Epidermal melanocyte (primary cell): ENCODE data around the gene C1QTNF4.

Experiments used
- DNase-seq: peaks from one replicate; pipeline ENCODE4 v3.0.0; 2011; ENCODE audit warnings: low spot score; ENCODE audit not compliant: insufficient read length

The C1QTNF4 gene

GRCh38 chr11:47593492-47593933 is 698 bp downstream of the C1QTNF4 start:
- no peak for DNase-seq

- DNase-seq, result no peak
Observed at GRCh38 chr11:47592970-47593369, 1.2 kb downstream of the C1QTNF4 start.

GRCh38 chr11:47592251-47592650 is 2.0 kb downstream of the C1QTNF4 start:
- DNase-seq, result no peak

DNA sequence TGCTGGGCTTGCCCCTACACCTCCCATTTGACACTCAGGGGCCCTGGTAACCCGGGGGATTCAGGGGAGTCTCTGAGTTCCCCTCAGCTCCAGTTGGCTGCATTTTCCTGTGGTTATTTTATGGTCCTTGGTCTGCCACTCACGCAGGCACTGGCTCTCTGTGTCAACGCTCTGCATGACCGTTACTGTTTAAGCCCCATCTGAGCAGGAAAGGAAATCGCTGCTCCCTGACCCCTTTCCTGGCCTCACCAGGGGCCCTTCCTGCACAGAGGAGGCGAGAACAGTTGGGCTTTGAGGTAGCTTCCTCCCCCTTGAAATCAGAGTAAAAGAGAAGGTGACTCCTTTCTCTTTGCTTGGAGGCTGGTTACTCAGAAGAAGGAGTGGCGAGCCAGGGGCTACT is 2.4 kb downstream of the C1QTNF4 start:
- no peak for DNase-seq

DNA sequence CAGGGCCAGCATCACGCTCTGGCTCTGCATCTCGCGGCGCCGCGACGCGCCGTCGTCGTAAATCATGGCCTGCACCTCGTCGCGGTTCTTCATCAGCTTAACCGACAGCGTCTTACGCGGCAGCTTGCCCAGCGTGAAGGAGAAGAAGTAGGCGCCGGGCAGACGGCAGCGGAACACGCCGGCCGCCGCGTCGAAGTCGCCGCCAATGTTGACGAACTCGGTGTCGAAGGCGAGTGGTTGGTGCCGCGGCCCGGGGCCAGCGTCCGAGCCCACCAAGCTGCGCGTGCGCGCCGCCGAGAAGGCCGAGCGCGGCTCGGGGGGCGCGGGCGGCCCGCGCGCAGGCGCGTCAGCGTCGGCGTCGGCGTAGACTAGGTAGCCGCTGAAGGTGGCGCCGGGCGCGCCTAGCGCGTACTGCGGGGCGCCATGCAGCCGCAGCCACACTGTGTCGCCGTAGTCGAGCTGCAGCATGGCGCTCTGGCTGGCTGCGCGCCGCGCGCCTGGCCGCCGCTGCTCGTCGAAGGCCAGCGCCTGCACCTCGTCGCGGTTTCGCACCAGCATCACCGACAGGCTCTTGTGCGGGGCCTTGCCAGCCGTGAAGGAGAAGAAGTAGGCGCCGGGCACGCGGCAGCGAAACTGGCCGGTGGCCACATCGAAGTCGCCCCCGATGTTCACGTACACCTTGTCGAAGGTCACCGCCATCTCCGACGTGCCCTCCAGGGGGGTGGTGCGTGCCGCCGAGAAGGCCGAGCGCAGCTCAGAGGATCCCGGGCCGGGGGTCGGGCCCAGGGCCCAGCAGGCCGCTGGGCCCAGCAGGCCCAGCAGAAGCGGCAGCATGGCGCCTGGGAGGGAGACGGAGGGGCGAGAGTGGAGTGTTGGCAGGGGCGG is 4.0 kb downstream of the C1QTNF4 start:
- DNase-seq, result no peak

DNA sequence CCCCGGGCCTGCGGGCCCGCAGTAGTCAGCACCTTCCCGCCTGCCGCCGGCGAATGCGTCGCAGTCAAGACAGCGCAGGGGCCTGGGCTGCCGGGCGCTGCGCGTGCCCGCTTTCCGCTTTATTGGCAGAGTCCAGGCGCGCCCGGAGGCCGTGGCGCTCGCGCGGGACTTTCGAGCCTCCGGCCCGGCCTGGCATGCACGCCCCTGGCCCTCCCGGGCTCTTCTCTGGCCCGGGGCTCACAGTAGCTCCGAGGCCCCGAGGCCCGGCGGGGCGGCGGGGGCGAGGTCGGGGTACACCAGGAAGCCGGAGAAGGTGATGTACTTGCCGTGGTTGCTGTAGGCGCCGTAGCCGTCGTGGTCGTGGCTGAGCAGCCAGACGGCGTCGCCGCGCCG is 4.6 kb downstream of the C1QTNF4 start:
- no peak for DNase-seq

DNA sequence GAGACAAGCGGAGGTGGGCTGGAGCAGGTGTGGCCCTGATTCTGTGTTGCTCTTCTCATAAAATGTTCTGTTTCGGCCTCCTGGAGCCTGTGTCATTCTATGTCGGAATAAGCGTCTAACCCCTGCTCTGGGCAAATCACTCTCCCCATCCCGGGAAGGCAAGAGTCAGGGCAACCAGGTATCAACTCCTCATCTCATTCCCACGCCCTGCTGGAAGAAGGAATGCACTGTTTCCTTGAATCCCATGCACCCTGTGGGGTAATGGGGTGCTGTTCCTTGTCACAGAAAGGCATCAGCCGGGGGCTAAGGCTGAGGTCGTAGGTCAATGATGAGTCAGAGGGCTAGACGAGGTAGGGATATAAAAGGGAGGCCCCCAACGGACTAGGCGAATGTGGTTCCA is 5.1 kb downstream of the C1QTNF4 start:
- DNase-seq, result no peak

- DNase-seq, result no peak
Observed at GRCh38 chr11:47587723-47588326, 6.4 kb downstream of the C1QTNF4 start.

DNA sequence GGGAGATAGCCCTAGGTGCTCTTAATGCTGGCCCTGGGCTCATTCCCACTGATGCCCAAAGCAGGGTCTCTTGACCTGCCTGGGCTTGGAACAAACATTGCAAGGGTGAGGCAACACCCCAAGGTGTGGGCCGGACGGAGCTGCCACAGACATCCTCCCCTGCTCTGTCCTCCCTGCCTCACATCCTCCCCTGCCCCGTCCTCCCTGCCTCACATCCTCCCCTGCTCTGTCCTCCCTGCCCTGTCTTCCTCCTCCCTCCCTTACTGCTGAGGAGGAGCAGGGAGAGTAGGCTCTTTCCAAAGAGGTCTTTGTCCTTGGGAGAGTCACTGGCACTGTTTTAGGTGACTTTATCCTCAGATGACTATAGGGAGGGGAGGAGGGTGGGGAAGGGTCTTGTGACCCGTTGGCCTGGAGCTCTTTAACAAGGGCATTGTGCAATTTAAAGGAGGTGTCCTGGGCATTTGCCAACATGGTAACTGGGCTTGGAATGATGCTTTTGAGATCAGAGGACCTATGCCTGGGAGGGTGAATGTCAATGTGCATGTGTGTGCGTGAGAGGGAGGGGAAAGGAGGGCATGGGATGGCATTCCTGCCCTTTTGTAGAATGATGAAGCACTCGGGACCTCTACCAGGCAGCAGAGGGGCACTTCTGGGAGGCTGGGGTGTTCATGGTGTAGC is 7.0 kb downstream of the C1QTNF4 start:
- DNase-seq, result no peak

DNA sequence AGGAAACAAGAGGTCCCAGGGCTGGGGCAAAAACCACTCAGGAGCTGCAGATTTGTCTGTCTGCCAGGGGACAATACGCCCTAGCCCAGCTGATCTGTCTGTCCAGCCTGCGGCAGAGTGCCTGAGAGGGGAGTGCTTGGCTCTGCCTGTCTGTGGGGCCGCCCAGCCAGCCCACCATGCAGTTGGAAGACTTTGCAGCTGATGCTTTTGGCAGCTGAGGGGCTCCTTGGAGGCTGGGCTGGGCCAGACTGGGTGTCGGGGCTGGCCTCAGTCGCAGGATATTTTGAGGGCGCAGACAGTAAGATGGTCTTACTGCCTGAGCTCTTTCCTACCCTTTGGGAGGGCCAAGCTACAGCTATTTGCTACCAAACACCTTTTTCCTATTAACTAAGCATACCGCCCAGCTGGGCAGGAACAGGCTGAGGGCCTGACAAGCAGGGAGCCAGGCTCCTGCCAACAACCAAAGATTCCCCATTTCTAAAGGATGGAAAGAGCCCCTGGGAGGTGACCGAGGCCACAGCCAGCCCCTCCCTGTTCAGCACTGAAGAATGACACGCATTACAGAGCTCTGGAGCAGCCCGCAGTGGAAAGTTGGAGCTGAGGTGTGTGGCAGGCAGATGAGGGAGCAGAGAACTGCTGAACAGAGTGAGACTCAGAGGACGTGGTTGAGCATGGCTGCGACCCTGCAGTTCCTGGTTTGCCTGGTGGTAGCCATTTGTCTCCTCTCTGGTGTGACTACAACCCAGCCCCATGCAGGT is 7.9 kb downstream of the C1QTNF4 start, which contains the start of gene FAM180B:
FAM180B (plus strand) TSS at position 581 of the 758 bp plus-strand sequence; CDS start at position 672, 91 bp downstream.
- DNase-seq, result no peak

DNA sequence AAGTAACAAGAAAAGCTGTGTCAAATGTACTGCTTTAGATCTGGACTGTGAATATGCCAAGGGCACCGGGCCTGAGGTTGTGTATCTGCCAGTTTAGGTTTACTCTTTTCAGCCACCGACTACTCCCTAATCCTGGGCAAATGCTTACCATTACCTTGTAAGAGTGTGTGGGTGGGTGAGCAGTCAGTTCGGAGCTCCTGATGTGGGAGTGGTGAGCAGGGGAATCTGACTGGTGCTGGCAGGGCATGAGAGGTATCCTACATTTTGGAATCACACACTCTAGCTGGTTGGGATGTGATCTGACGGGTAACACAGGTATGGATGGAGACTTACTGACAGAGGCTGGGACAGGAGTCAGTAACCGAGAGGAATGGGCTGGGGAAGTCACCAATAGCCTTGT is 10.4 kb downstream of the C1QTNF4 start:
- no peak for DNase-seq

DNA sequence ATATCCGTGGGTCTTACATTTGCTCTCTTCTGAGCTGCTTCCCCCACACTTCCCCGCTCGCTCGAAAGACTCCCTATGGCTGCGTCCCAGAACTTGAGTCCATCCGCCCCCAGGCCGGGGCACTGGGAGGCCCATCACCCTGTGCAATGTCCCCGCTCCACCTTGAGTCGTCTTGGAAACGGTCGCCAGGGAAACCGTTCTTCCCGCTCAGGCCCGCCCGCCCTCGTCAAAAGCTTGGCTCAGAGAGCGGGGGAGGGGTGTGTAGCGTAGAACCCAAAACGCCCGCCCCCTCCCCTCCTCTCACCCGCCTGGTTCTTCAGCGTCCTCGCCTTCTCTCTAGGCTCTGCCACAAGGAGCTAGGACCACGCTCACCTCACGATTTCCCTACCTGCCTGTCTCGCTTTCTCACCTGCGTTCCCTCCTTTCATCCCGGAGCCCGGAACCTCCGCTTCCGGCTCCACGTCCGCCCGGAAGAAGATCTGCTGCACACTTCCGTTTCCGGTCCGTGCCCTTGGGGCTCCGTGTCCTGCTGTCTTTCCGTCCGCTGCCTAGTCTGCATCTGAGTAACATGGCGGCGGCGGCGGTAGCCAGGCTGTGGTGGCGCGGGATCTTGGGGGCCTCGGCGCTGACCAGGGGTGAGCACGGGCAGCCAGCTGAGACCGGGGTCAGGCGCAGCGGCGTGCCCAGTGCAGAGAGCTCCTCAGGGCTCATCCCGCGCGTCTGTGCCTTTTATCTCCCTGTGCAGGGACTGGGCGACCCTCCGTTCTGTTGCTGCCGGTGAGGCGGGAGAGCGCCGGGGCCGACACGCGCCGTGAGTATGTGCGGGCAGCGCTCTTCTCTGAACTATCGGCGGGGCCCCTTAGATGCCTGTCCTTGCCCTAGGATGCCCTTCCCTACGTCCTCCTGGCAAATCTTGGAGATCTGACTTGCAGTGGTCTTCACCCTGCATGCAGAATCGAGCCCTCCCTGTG is 15.4 kb downstream of the C1QTNF4 start, which contains the start of the genes KBTBD4 and NDUFS3:
KBTBD4 (minus strand) TSS at position 447 of the 971 bp plus-strand sequence; CDS start at position 428, 19 bp downstream.
NDUFS3 (plus strand) TSS at position 551 of the 971 bp plus-strand sequence; CDS start at position 569, 18 bp downstream.
- DNase-seq, result peak; percentile 80

DNA sequence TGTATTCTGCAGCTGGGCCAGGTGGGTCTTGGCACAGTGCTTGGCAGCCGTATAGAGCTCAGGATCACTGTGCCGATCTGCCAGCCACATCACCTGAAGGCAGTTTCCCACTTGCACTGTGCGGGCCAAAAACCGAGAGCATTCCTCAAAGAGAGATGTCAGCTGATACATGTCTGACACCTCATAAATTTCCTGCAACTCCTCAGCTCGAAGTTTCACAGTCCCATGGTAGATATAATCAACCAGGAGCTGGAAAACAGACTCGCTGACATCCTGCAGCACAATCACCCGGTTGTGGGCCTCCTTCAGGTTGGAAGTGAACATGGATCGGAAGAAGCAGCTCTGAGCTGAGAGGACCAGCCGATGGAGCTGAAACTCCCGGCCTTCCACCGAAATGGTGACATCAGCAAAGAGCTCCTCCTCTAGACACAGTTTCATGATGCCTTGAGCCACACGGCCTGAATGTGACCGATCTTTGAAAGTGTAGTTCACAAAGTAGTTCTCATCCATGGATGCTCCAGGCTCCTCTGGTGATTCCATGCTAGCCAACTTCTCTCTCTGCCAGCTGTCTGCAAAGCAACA is 16.7 kb downstream of the C1QTNF4 start:
- DNase-seq, result no peak

- DNase-seq, result no peak
Observed at GRCh38 chr11:47573321-47573720, 20.9 kb downstream of the C1QTNF4 start.

DNA sequence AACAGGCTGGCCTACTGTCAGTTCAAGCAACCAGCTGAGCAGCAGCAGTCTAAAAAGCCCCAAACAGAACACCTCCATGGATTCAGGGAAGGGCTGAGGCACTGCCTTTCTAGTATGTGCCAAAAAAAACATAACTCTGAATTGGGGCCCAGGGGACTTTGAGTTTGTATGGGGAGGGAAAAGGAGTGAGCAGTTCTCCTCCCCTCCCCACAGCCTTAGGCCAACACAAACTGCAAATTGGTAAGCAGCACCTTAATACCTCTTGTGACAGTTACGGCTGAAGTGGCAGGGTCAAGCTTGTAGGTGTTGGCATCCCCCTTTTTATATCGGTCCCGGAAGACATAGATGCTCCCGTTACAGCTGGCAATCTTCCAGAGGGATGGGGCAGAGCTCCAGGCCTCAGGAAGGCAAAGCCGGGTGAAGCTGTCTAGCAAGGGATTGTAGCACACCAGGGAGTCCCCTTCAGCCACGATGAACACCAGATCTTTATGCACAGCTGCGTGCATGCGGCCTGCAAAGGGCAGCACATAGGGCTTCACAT is 21.4 kb downstream of the C1QTNF4 start:
- DNase-seq, result no peak

DNA sequence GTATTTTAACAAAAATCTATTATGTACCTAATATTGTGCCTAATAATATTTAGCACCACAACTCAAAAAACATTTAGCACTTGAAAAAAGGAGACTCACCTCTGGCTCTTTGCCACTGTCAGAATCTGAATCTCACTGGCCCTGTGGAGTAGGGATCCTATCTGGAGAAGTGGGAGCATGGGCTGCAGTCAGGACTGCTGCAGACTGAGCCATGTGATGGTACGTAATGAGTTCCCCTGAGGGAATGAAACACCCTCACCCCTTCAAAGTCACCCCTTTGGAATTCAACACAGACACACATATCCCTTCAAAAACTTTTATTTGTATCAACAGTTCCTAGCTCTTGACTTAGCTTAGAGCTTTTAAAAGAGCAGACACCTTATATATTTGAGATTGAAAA is 22.3 kb downstream of the C1QTNF4 start:
- DNase-seq, result no peak

DNA sequence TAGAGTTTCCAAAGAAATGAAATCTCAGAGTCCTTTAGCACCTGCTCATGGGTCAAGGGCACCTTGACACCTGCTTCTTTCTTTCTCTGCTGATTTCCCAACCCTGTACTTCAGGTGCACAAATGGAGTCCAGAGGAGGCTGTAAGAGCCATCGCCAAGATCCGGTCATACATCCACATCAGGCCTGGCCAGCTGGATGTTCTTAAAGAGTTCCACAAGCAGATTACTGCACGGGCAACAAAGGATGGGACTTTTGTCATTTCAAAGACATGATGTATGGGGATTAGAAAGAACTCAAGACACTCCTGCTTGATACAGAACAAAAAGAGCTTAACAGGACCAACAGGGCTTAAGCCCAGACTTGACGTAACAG is 22.9 kb downstream of the C1QTNF4 start:
- DNase-seq, result no peak

- no peak for DNase-seq
Observed at GRCh38 chr11:47570651-47571356, 23.4 kb downstream of the C1QTNF4 start.

DNA sequence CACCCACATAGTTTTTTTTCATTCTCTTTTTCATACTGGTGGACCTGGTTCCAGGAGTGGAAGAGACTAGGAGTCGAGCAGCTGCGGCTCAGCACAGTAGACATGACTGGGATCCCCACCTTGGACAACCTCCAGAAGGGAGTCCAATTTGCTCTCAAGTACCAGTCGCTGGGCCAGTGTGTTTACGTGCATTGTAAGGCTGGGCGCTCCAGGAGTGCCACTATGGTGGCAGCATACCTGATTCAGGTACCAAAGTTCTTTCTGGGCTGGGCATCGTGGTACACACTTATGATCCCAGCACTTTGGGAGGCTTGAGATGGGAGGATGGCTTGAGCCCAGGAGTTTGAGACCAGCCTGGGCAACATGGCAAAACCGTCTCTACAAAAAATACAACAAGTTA is 24.6 kb downstream of the C1QTNF4 start:
- no peak for DNase-seq
